GM21717 (cell line): ENCODE results near the gene SPATS2L.
A peak's percentile ranks its signal among the peaks of the same experiment; 100 is the strongest.

Source experiments
- ATAC-seq: cut with Tn5 transposase; IDR thresholded peaks from one replicate; pipeline ENCODE4 v1.9.1; 2021; ENCODE audit warnings: mild to moderate bottlenecking, moderate library complexity; ENCODE audit not compliant: unreplicated experiment

The SPATS2L gene

GRCh38 chr2:200348897-200349563 lies 42.5 kb downstream of the SPATS2L start:
- no peak for ATAC-seq

GRCh38 chr2:200349868-200350267 lies 43.4 kb downstream of the SPATS2L start:
- no peak for ATAC-seq

GRCh38 chr2:200350850-200351285 lies 44.4 kb downstream of the SPATS2L start:
- ATAC-seq, result no peak

- ATAC-seq, result no peak
Observed at GRCh38 chr2:200351815-200352214, 45.3 kb downstream of the SPATS2L start.

GRCh38 chr2:200352636-200353035 lies 46.1 kb downstream of the SPATS2L start:
- no peak for ATAC-seq

- ATAC-seq, result no peak
Observed at GRCh38 chr2:200353120-200353519, 46.6 kb downstream of the SPATS2L start.

- ATAC-seq, result no peak
Observed at GRCh38 chr2:200353874-200354273, 47.4 kb downstream of the SPATS2L start.

GRCh38 chr2:200354833-200355751 lies 48.6 kb downstream of the SPATS2L start:
- no peak for ATAC-seq

GRCh38 chr2:200356321-200356720 lies 49.8 kb downstream of the SPATS2L start:
- ATAC-seq, result no peak

- ATAC-seq, result no peak
Observed at GRCh38 chr2:200356857-200357384, 50.4 kb downstream of the SPATS2L start.

- no peak for ATAC-seq
Observed at GRCh38 chr2:200357845-200358244, 51.4 kb downstream of the SPATS2L start.

- no peak for ATAC-seq
Observed at GRCh38 chr2:200359552-200359951, 53.1 kb downstream of the SPATS2L start.

GRCh38 chr2:200360364-200360763 lies 53.9 kb downstream of the SPATS2L start:
- ATAC-seq, result no peak

- ATAC-seq, result no peak
Observed at GRCh38 chr2:200362202-200362917, 55.9 kb downstream of the SPATS2L start.

GRCh38 chr2:200363279-200363678 lies 56.8 kb downstream of the SPATS2L start:
- ATAC-seq, result no peak

- ATAC-seq, result no peak
Observed at GRCh38 chr2:200364142-200364541, 57.6 kb downstream of the SPATS2L start.

GRCh38 chr2:200364620-200365019 lies 58.1 kb downstream of the SPATS2L start:
- no peak for ATAC-seq

- no peak for ATAC-seq
Observed at GRCh38 chr2:200365209-200365608, 58.7 kb downstream of the SPATS2L start.

- no peak for ATAC-seq
Observed at GRCh38 chr2:200367155-200367554, 60.7 kb downstream of the SPATS2L start.

GRCh38 chr2:200369886-200370285 lies 63.4 kb downstream of the SPATS2L start:
- ATAC-seq, result no peak

- ATAC-seq, result peak; percentile 60
Observed at GRCh38 chr2:200373231-200373630, 66.7 kb downstream of the SPATS2L start.
